ENCODE data around the gene ABCC1.

The ABCC1 gene

GRCh38 chr16:16059895-16060590 lies 110.6 kb downstream of the ABCC1 start:
- DNase-seq (ENCODE audit: extremely low read depth, low read depth), result no peak
- no peak for TF ChIP-seq CTCF (IDR thresholded peaks at IDR 0.05; ENCODE audit: low read depth, low read length, missing control alignments)
- H3K4me3 ChIP-seq (replicated peaks; ENCODE audit: low read depth, low read length), result no peak overlapping the region

- TF ChIP-seq CTCF (IDR thresholded peaks at IDR 0.05; ENCODE audit: low read depth, low read length, missing control alignments), result peak; percentile 15
- no peak overlapping the region for H3K4me3 ChIP-seq (replicated peaks; ENCODE audit: low read depth, low read length)
- no peak for DNase-seq (ENCODE audit: extremely low read depth, low read depth)
Measured at GRCh38 chr16:16062023-16062937, 112.9 kb downstream of the ABCC1 start.

DNA sequence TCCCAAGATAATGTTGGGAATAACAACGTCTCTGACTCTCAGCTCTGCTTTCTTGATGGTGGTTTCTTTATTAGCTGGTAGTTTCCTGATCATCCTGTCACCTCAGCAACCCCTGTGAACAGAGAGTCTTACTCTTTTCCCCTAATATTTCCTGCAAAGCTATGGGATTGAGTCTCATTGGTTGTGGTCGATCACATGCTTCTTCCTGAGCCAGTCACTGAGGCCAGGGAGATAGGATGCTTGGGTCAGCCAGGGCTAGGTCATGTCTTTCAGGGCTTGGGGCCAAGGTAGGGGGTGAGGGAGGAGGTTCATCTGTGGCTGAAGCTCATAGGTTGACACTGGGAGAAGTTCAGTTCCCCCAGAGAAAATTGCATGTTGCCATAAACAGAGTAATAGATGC lies 114.3 kb downstream of the ABCC1 start:
- TF ChIP-seq CTCF (IDR thresholded peaks at IDR 0.05; ENCODE audit: low read depth, low read length, missing control alignments), result no peak
- no peak for DNase-seq (ENCODE audit: extremely low read depth, low read depth)

DNA sequence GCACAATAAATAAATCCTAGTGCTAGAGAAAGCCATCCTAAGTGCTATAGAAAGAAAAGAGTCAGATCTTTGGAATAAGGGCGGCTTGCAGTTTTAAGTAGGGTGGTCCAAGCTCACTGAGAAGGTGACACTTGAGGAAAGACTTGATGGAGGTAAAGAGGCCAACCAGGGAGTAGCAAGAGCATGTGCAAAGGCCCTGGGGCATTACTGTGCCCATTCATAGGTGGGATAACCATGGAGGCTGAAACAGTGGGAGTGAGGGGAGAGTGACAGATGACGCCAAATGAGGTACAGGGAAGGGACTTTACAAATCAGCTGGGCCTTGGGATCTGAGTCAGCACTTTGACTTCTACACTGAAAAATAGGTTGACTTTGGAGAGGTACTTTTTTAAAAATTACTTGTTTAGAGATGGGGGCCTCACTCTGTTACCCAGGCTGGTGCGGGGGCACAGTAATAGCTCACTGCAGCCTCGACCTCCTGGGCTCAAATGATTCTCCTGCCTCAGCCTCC lies 115.5 kb downstream of the ABCC1 start:
- DNase-seq (ENCODE audit: extremely low read depth, low read depth), result no peak
- no peak for TF ChIP-seq CTCF (IDR thresholded peaks at IDR 0.05; ENCODE audit: low read depth, low read length, missing control alignments)
- H3K4me3 ChIP-seq (replicated peaks; ENCODE audit: low read depth, low read length), result no peak overlapping the region

More for the DNA sequence above, 114.3 kb downstream of the ABCC1 start:
- H3K4me3 ChIP-seq (replicated peaks; ENCODE audit: low read depth, low read length), result no peak overlapping the region

- no peak for TF ChIP-seq CTCF (IDR thresholded peaks at IDR 0.05; ENCODE audit: low read depth, low read length, missing control alignments)
- no peak for DNase-seq (ENCODE audit: extremely low read depth, low read depth)
- H3K4me3 ChIP-seq (replicated peaks; ENCODE audit: low read depth, low read length), result no peak overlapping the region
Measured at GRCh38 chr16:16067127-16067526, 117.7 kb downstream of the ABCC1 start.

DNA sequence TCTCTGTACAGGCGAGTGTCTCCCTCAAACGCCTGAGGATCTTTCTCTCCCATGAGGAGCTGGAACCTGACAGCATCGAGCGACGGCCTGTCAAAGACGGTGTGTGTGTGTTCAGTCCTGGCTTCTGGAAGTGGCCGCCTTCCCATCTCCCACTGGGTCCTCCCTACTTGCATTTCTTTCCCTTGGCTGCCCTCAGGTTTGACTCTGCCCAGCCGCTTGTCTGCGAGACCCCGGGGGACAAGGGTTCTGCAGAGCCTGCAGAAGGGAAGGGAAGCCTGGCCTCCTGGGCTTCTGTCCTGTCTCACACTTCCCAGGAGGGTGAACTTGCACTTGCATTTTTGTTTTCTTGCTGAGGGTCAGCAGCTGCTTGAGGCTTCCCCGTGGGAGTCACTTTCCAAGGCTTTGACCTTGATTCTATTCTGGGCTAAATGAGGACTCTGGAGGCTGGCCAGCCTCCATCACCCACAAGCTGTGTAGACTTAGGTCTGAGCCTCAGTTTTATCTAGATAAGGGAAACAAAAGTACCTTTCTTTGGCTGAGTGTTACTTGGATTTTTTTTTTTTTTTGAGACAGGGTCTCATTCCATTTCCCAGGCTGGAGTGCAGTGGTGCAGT lies 122.3 kb downstream of the ABCC1 start:
- DNase-seq (ENCODE audit: extremely low read depth, low read depth), result no peak
- no peak for TF ChIP-seq CTCF (IDR thresholded peaks at IDR 0.05; ENCODE audit: low read depth, low read length, missing control alignments)
- no peak overlapping the region for H3K4me3 ChIP-seq (replicated peaks; ENCODE audit: low read depth, low read length)
